ENCODE results near the gene DOP1B. TPM values are rescaled to one million over a fixed set of nuclear protein-coding genes. Genes with fewer than 3 reads are reported as not detected.

Gene DOP1B
- total RNA-seq, 4 donors from 2014 or later, result 40.4 to 97.6 (median 69.8) TPM

- no peaks in the 10 kb centered on the region for H3K27me3 ChIP-seq
These were observed 853 bp upstream of the DOP1B start for GRCh38 chr21:36155603-36156338.

DNA sequence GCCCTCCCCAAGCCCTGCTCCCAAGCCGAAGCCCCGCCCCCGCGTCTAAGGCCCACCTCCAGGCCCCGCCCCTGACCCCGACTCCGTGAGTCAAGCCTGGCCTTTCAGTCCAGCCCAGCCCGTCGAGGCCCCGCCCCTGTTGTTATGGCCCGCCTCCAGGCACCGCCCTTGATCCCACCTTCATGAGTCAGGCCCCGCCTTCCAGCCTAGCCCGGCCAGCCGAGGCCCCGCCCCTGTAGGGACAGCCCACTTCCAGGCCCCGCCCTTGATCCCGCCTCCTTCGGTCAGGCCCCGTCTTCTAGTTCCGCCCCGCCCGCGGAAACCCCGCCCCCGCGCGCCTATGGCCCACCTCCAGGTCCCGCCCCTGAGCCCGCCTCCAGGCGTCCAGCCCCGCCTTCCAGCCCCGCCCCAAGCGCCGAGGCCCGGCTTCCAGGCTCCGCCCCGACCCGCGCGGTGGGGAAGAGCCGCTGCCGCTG, 247 bp upstream of the DOP1B start:
- Histone ChIP-seq H3K4me3 (peak overlapping the region; percentile 80 to 96 (median 90)), H3K36me3 (no peaks in the 10 kb centered on the region), H3K4me1 (peaks cover 0 to 8% (median 3%) of the 10 kb centered on the region in 4 donors), H3K27ac (peak overlapping the region; percentile 91 to 96 (median 94)), H3K27me3 (no peaks in the 10 kb centered on the region), H3K9me3 (no peaks in the 10 kb centered on the region)
- TF ChIP-seq, protein P1, sequence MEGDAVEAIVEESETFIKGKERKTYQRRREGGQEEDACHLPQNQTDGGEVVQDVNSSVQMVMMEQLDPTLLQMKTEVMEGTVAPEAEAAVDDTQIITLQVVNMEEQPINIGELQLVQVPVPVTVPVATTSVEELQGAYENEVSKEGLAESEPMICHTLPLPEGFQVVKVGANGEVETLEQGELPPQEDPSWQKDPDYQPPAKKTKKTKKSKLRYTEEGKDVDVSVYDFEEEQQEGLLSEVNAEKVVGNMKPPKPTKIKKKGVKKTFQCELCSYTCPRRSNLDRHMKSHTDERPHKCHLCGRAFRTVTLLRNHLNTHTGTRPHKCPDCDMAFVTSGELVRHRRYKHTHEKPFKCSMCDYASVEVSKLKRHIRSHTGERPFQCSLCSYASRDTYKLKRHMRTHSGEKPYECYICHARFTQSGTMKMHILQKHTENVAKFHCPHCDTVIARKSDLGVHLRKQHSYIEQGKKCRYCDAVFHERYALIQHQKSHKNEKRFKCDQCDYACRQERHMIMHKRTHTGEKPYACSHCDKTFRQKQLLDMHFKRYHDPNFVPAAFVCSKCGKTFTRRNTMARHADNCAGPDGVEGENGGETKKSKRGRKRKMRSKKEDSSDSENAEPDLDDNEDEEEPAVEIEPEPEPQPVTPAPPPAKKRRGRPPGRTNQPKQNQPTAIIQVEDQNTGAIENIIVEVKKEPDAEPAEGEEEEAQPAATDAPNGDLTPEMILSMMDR (IDR thresholded peaks at IDR 0.05), result no peak
- no peak for TF ChIP-seq POLR2A (IDR thresholded peaks at IDR 0.05)
- DNase-seq, result peak; percentile 100

More at GRCh38 chr21:36155603-36156338, 853 bp upstream of the DOP1B start:
- peaks cover 0 to 8% (median 3%) of the 10 kb centered on the region in 4 donors for H3K4me1 ChIP-seq
- H3K27ac ChIP-seq, result peak overlapping the region; percentile 80 to 96 (median 92)
- DNase-seq, result peak in 2 of 3 donors; percentile 71 to 74
- no peaks in the 10 kb centered on the region for H3K9me3 ChIP-seq
- H3K4me3 ChIP-seq, result peak overlapping the region; percentile 55 to 77 (median 70)
- H3K36me3 ChIP-seq, result no peaks in the 10 kb centered on the region
- peak; percentile 97 to 98 for TF ChIP-seq POLR2A (IDR thresholded peaks at IDR 0.05)
- TF ChIP-seq, protein P1 (IDR thresholded peaks at IDR 0.05), result no peak

DNA sequence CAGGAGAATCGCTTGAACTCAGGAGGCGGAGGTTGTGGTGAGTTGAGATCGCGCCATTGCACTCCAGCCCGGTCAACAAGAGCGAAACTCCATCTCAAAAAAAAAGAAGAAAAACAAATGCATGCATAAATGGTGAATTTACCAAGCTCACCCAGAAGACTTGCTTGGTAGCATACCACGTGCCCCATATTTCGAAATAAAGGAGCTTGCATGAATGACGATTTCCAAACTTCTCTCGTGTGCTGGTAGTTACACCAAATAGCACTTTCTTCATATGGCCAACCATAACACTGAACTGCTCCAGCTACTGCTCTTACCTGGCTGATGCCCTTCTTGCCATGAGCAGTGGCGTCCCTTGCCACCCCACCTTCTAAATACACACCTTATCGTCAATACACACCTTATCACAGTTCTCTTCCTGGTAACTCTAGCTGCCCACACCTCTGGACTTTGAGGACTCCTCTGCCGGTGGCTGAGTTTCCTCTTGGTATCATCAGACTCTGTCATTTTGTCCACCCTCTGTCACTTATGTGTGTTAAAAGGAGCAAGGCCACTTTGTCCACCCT, 2.8 kb downstream of the DOP1B start:
- peaks cover 0 to 13% (median 3%) of the 10 kb centered on the region in 4 donors for H3K4me1 ChIP-seq
- H3K4me3 ChIP-seq, result peak overlapping the region in 1 of 4 donors; percentile 4
- H3K27ac ChIP-seq, result peak overlapping the region in 1 of 4 donors; percentile 22
- H3K27me3 ChIP-seq, result no peaks in the 10 kb centered on the region
- DNase-seq, result peak in 2 of 3 donors; percentile 59 to 62
- H3K9me3 ChIP-seq, result no peaks in the 10 kb centered on the region
- TF ChIP-seq POLR2A (IDR thresholded peaks at IDR 0.05), result peak in 1 of 2 donors; percentile 47
- TF ChIP-seq, protein P1 (IDR thresholded peaks at IDR 0.05), result no peak
- no peaks in the 10 kb centered on the region for H3K36me3 ChIP-seq

DNA sequence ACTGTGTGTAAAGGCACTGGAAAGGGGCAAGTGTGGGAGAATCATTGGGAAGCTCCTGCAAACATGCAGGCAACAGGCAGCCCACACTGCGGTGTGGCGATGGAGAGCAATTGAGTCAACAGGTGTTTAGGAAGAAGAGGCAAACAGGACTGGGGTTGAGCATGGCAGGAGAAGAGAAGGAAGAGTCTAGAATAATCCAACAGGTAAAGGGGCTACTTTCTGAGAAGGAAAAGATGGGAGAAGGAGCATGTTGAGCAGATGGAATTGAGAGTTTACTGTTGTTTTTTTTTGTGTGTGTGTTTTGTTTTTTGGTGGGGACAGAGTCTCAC, 4.2 kb downstream of the DOP1B start:
- Histone ChIP-seq H3K9me3 (no peaks in the 10 kb centered on the region), H3K36me3 (peaks cover 0 to 3% (median 0%) of the 10 kb centered on the region in 3 donors), H3K4me1 (peaks cover 0 to 8% (median under 1%) of the 10 kb centered on the region in 4 donors), H3K27ac (no peak overlapping the region), H3K27me3 (no peaks in the 10 kb centered on the region), H3K4me3 (no peak overlapping the region)
- TF ChIP-seq POLR2A (IDR thresholded peaks at IDR 0.05), result no peak
- TF ChIP-seq, protein P1 (IDR thresholded peaks at IDR 0.05), result no peak
- no peak for DNase-seq

GRCh38 chr21:36162631-36163030, 6.0 kb downstream of the DOP1B start:
- Histone ChIP-seq H3K36me3 (peaks cover 0 to 11% (median 0%) of the 10 kb centered on the region in 3 donors), H3K4me3 (no peak overlapping the region), H3K9me3 (no peaks in the 10 kb centered on the region), H3K4me1 (peaks cover 0 to 8% (median 0%) of the 10 kb centered on the region in 4 donors), H3K27ac (no peak overlapping the region), H3K27me3 (no peaks in the 10 kb centered on the region)
- TF ChIP-seq, protein P1 (IDR thresholded peaks at IDR 0.05), result no peak
- TF ChIP-seq POLR2A (IDR thresholded peaks at IDR 0.05), result no peak
- no peak for DNase-seq

Measured in Peyer's patch (tissue), 4 donors.